HG02973 (cell line): ENCODE data around the gene CLASP2.

ENCODE experiments used
- ATAC-seq: cut with Tn5 transposase; IDR thresholded peaks from one replicate; pipeline ENCODE4 v1.9.1; 2021; ENCODE audit warnings: moderate library complexity; ENCODE audit not compliant: unreplicated experiment

The CLASP2 gene

DNA sequence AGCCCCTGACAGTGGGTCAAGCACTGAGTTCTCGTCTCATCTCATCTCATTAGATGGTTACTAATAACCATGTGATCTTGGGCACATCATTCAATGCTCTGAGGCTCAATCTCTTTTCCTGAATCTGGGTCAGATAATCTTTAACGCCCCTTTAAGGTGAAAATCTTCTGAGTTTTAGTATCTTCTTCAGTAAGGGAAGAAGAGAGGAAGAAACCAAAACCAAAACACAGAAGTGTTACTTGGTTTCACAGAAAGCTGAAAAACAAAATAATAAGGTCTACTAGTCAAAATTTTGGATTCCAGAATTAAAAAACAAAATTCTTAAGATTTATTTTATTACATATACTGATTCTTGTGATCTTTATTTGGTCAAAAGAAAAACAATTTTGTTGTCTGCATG is 78.2 kb downstream of the CLASP2 start:
- no peak for ATAC-seq

DNA sequence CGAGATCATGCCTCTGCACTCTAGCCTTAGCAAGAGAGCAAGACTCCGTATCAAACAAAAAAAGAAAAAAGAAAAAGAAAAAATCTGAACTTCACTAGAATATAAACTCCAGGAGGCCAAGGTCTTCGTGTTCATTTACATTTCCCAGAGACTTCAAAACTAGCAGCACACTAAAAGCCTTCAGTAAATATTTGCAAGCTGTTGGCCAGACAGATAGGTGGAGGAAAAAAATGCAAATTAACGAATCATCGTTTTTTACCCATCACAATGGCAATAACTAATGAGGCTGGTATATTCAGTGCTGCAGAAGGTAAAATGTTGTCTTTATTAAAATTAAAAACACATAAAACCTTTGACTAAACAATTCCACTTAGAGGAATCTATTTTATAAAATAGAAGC is 80.6 kb downstream of the CLASP2 start:
- ATAC-seq, result no peak

DNA sequence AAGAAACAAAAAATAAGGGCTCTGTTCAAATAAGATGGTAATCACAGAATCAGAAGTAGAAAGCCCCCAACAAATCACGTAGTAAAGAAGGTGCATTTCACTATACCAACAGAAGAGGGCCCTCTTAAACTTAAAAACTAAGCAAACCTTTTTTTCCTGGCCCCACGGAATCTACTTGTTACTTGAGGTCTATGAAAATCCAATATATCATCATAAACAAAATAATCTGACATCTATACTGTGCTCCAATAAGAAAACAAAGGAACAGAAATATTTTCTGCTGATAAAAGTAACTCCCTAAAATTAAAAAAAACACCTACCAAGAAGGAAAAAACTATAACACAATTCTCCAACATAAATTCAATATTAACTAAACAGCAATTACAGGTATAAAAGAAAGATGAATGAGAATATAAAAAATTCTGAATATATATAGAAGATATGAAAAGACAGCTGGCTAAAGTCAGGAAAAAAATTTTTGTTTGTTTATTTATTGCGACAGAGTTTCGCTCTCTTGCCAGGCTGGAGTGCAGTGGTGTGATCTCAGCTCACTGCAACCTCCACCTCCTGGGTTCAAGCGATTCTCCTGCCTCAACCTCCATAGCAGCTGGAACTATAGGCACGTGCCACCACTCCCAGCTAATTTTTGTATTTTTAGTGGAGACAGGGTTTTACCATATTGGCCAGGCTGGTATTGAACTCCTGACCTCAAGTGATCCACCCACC is 81.8 kb downstream of the CLASP2 start:
- ATAC-seq, result no peak

DNA sequence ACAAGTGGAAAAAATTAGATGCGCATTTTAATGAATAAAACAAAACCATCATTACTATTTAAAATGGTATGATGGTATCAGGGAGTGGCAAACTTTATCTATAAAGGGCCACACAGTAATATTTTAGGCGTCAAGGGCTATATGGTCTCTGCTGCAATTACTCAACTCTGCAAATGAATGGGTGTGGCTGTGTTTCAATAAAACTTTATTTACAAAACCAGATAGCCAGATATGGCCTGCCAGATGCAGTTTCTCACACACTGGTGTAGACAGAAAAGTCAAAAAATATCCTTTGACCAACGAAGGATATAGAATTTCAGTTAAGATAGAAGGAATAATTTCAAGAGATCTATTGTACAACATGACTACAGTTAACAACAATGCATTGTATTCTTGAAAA is 83.8 kb downstream of the CLASP2 start:
- no peak for ATAC-seq

DNA sequence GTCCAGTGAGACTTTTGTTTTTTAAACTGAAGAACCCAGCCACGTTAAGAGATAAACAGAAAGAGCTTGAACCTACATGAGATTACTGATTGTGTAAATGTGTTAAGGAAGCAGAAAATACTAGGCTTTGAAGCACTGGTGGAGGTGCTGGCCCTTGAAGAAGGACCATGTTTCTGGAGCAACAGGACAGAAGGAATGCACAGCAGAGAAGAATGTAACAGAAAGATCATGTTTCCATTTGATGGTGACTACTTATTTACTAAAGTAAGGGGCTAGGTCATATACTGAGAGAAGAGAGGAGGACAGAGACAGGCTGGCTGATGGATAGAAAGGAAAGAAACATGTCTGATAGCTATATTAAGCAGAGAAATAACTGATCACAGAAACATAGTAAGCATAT is 88.8 kb downstream of the CLASP2 start:
- no peak for ATAC-seq

DNA sequence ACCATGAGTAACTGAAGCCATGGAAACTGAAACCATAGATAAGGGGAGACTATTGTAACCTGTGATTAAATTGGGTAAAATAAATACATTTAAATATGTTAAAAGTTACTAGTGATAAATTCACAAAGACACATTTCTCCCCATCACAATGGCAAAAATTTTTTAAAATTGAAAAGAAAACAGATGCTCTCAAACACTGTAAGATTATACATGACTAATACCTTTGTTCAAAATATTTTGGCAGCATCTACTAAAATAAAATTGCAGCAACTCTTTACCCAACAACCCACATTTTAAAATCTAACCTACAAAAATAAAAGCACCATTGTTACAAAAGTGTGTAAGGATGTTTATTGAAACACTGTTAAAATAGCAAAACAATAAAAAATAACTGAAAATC is 93.3 kb downstream of the CLASP2 start:
- ATAC-seq, result no peak

DNA sequence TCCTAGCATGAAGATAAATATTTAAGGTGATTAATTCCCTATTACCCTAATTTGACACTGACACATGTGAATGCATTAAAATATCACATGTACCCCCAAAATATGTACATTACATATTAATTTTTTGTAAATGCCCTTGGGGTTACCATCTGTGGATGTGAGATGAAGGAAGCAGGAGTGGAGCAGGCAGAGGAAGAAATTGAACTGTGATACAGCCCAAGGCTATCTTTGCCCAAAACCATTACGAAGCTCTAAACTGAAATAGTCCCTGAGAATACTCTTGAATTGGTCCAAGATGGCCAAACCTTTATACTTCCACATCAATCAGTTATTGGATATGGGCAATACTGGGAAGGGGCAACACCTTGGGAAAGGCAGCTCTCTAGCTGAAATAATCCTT is 105.0 kb downstream of the CLASP2 start:
- no peak for ATAC-seq

DNA sequence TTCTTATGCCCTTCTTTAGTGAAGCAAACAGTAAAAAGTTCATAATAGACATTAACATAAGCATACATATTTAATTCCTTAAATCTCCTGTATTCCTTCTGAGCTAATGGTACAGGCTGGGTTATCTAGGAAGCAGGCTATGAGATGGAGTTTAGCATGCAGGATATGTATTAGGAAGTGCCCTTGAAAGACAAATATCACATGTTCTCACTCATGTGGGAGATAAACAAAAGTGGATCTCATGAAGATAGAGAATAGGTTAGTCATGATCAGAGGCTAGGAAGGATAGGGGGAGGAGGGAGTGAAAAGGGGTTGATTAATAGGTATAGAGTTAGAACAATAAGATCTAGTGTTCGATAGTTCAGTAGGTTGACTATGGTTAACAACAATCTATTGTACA is 105.4 kb downstream of the CLASP2 start:
- ATAC-seq, result no peak

DNA sequence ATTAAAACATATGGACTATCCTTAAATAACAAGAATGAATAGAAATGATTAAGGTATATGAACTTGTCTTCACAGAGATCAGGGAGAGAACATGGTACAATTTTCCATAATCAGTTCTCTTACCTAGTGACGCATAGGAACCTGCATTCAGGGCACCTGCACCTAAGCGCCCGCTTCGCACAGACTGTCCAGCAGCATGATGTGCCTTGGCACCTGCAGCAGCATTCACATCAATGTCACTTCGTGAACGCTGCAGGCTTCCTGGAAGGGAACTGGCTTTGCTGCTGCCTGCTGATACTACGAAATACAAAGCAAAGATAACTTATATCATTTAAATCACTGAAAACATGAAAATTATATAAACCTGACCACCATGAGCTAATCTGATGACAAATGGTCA is 115.2 kb downstream of the CLASP2 start:
- no peak for ATAC-seq

DNA sequence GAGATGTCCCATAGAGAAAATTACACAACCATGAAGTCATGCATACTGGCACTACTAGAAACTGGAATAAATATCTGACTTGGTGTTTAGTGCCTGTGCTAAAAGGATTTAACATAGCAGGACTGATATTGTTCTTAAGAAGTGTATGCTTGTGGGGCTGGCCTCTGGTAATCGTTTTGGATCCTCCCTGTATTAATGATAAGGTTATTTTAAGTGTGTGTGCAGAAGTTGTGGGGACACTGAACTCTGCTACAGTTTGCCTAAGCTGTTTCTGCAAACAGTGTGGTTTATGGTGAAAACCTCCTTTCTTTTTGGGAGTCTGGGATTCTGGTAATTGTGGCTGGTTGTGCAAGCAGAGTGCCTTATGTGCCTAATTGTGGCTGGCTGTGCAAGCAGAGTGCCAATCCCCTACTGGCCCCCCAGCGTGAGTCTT is 120.8 kb downstream of the CLASP2 start:
- no peak for ATAC-seq

DNA sequence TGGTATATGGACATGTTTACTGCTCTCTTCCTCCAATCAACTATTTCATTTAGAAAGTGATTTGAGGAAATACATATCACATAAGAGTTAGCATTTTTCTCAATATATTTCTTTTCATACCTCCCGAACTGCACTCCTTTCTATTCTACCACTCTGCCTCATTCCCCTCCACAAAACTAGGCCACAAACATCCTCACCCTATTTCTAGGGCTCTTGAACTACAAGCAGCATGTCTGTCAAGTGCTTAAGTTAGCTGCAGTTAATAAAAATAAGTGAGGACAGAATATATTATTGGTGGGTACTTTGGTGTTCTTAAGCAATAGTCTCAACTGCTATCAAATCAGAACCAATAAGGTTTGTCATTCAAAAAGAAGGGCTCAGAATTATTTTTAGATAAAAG is 125.1 kb downstream of the CLASP2 start:
- no peak for ATAC-seq

DNA sequence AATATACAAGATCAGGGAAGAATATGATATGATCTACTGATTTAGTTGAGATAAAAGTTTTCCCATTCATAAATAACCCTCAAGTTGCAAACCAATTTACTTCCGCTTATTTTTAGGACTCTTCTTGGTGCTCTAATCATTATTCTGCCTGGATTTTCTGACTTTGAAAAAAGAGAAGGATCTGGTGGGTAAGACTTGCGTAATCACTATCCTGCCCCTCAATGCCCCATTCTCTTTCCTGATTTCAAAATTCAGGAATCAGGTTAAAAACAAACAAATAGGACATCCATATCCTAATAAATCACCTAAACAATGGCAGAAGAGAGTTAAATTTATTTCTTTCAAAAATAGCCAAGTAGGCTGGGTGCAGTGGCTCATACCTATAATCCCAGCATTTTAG is 127.5 kb downstream of the CLASP2 start:
- no peak for ATAC-seq

DNA sequence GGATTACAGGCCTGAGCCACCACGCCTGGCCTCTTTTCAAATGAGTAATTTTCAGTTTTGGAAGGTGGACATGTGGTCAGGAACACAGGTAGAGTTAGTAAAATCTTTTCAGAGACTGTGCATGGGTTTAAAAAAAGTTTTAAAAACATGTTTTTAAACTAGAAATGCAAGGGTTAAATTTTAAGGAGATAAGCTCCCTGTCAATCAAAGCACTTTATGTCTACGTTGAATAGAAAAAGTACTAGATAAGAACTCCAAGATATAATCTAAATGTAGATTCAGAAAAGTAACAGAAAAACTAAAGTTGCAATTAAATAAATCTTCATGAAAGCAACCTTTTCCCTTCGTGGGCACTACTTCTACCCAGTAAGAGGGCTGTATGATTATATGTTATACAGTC is 131.7 kb downstream of the CLASP2 start:
- no peak for ATAC-seq

DNA sequence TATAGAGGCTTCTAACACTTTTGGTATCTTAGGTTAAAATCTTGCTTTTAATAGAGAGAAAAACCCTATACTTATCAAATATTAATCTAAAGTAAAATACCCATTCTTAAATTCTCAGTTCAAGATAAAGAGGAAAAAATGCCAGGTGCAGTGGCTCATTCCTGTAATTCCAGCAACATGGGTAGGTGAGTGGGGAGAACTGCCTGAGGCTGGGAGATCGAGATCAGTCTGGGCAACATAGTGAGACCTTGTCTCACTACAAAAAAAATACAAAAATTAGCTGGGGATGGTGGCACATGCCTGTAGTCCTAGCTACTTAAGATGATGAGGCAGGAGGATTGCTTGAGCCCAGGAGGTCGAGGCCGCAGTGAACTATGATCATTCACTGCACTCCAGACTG is 135.8 kb downstream of the CLASP2 start:
- no peak for ATAC-seq

DNA sequence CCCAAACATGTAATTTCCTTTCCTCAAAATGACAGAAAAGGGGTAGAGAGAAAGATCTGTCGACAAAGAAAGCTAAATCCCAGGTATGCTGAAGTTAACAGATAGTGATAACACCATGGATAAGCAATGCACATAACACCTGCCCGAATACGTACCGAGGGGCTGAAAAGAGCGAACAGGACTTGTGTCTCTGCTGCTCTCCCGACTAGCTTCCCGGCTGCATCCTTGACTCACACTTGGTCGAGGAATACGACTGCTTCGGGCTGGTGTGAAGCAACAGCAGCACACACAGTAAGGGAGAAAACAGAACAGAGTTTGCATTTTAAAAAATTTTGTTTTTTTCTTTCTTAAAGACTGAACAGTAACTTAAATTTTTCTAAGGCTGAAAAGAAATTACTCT is 136.4 kb downstream of the CLASP2 start:
- ATAC-seq, result no peak

DNA sequence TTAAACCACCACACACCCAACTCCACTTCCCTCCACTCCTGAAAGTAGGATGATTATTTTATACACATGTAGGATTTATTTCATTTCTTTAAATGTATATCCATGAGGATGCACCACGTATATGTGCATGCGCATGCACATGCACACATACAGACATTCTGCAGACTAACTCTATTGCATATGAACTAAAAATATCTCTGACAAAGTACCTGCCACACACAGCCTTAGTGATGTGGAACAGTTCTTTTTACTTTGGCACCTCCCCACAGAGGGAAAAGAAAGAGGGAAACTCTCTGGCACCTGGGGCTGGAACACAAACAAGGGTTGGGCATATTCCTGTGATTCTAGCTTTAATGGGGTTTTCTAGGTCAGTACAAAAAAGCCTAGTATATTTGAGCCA is 138.2 kb downstream of the CLASP2 start:
- ATAC-seq, result no peak

DNA sequence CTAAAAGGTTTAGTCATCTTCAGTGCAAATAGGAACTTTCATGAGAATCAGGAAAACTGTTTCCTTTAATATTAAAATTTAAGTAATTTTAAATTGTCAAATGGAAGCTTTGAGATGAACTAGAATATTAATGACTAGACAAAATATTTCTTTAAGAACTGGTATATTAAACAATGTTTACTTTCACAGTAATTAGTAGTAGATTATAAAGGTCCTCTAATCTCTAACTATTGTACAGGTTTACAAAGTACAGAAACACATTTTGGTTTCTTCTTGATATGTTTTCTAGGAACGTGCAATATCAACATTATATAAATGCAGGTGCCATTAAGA is 138.9 kb downstream of the CLASP2 start:
- no peak for ATAC-seq

DNA sequence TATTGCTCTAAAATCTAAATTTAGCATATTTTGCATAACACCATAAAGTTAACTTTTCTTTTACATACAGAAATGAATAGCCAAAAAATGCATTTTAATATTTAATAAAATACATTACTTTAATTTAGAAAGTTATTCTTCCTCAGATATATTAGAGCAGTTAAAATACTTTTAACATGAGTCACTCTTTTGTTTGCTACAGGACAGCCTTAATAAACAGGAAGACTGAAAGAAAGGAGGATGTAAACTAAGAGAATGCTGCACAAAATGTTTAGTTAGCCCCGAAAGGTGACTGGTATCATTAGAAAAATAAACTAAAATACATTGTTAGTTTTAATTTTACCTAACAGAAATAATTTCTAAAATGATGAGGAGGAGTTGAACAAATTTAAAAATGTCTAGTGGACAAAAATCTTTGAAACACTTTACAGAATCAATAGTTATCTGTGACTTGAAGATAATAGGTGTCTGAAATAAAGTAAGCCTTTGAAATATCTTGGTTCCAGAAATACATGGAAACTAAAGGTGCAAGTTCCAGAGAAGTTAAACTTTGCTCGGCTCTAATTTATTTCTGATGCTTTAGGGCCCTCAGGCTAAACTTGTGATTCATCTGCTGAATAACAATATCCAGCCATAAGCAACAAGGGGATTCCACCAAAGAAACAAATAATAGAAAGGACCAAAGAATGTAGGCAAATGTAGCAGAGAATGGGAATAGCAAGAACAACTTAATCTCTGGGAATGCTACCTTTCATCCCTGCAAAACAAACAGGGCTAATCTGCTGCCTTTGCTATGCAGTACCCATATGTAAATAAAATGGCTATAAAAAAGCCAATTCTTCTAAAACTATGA is 139.5 kb downstream of the CLASP2 start:
- no peak for ATAC-seq

DNA sequence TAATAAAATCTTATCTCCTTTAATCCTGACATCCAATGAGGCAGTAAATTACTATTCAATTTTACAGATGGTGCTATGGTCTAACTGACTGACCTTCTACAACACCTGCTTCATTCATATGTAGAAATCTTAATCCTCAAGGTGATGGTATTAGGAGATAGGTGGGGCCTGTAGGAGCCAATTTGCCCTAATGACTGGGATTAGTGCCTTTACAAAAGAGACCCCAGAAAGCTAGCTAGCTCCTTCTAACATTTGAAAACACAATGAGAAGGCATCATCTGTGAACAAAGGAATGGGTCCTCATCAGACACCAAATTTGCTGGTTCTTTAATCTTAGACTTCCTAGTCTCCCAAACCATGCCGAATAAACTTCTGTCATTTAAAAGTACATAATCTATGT is 140.5 kb downstream of the CLASP2 start:
- no peak for ATAC-seq

DNA sequence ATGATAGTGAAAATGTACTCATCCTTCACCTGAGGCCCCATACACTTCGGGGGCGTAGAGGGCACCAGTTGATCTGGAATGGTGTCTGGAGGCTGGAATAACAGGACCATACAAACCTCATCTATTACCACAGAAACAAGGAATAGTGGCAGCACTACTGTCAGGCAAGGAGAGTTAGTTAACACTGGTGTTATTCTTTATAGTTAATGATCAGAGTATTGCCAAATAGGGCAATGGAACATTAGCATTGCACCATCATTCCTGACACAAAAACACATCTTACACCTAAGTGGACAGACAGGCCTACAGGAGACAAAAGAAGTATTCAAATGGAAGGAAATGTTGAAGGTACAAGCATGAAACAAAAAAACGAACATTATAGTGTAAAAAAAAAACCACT is 140.9 kb downstream of the CLASP2 start:
- no peak for ATAC-seq

DNA sequence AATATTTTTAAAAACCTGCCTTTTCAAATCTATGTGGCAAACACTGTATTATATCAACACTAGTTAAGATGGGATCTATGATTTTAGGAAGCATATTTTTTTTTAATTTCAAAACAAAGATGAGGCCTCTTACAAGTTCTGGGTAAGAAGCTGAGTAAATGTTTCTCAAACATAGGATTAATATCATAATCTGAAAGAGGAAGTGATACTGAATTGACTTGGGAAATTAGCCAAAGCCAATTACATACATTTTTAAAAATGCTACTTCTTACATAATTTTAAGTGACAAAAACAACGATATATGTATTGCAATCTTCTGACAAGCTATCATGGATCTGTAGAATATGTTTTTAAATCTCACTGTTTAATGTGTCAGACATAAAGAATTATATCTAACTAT is 142.7 kb downstream of the CLASP2 start:
- ATAC-seq, result no peak

DNA sequence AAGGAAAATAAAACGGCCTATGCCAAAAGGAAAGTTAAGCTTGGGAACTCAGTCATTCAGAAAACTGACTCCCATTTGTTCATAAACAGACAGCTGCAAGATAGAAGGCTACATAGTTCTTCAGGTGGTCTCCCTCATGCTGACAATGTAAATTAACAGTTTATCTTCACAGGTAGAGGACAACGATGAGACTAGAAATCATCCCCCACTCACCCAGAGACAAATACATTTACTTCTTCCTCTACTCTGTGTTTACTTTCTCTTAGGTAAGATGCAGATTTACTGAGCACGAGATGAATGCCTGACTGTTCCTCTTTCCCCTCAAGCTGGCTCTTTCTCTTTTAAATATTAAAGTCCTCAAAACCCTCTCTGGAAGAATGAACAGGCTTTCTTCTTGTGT is 160.2 kb downstream of the CLASP2 start:
- no peak for ATAC-seq

DNA sequence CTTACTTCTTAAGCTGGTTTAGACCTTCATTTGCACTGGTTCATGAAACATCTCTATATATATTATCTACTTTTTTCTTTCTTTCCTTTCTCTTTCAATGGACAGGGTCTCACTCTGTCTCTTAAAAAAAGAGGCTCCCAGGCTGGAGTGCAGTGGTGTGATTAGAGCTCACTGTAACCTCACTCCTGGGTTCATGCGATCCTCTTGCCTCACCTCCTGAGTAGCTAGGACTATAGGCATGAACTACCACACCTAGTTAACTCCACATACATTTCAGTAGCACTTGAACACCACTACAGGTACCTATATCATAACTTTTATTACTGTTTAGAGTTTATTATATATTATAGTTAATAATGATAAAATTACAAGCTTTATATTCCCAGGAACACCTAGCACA is 160.8 kb downstream of the CLASP2 start:
- no peak for ATAC-seq
